HCT116 (cell line): ENCODE measurements around the gene SEMA6B.

Experiments used
- EGR1 ChIP-seq: IDR thresholded peaks from 2 replicates; pipeline ENCODE4 v1.6.1; 2012; ENCODE audit warnings: low read depth
- EZH2 ChIP-seq: fragments of 200-600 bp; sonication (generic); IDR thresholded peaks from 2 replicates; pipeline ENCODE4 v1.6.1; 2017; ENCODE audit warnings: antibody characterized with exemption, mixed run types
- JUND ChIP-seq: IDR thresholded peaks from 2 replicates; pipeline ENCODE4 v1.6.1; 2012
- POLR2AphosphoS5 ChIP-seq: IDR thresholded peaks from 2 replicates; pipeline ENCODE4 v1.6.1; 2011; ENCODE audit warnings: mild to moderate bottlenecking, low read depth, low read length, moderate library complexity
- SIN3A ChIP-seq: IDR thresholded peaks from 2 replicates; pipeline ENCODE4 v1.6.1; 2012; ENCODE audit warnings: low read depth
- SP1 ChIP-seq: IDR thresholded peaks from 2 replicates; pipeline ENCODE4 v1.6.1; 2012; ENCODE audit warnings: low read depth
- YY1 ChIP-seq: IDR thresholded peaks from 2 replicates; pipeline ENCODE4 v1.6.1; 2011; ENCODE audit warnings: low read length, low read depth, moderate library complexity, mild to moderate bottlenecking; ENCODE audit not compliant: insufficient replicate concordance; ENCODE audit errors: extremely low read depth
- ZNF274 ChIP-seq: fragments of 200-500 bp; sonication (Bioruptor generic); IDR thresholded peaks from 2 replicates; pipeline ENCODE4 v1.6.1; 2014; ENCODE audit warnings: mild to moderate bottlenecking, low read depth, low read length, inconsistent platforms
- TF ChIP-seq, protein P1 (sequence below), 3 experiments: fragments of 200-600 bp in 1 of 3; sonication (generic) in 1 of 3; IDR thresholded peaks in 2 of 3; conservative IDR thresholded peaks in 1 of 3; 2 replicates each; pipeline ENCODE4 v1.5.1; 2012 to 2017; ENCODE audit warnings: low read depth in 2 of 3, low read length in 2 of 3, antibody characterized with exemption in 1 of 3, borderline replicate concordance in 1 of 3, control low read depth in 1 of 3, mild to moderate bottlenecking in 1 of 3, mixed read lengths in 1 of 3, mixed run types in 1 of 3, moderate library complexity in 1 of 3; ENCODE audit not compliant: insufficient read depth in 1 of 3
- TF ChIP-seq, protein P2 (sequence below): IDR thresholded peaks from 2 replicates; pipeline ENCODE4 v1.6.1; 2012

DNA sequence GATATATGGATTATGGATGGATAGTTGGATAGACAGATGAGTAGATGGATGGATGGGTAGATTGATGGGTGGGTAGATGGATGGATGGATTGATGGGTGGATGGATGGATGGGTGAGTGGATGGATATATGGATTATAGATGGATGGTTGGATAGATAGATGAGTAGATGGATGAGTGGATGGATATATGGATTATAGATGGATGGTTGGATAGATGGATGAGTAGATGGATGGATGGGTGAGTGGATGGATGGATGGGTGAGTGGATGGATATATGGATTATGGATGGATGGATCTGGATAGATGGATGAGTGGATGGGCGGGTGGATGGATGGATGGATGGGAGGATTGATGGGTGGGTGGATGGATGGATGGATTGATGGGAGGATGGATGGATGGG, 43.4 kb upstream of the SEMA6B start:
- no peak for TF ChIP-seq EZH2
- TF ChIP-seq, protein P1, sequence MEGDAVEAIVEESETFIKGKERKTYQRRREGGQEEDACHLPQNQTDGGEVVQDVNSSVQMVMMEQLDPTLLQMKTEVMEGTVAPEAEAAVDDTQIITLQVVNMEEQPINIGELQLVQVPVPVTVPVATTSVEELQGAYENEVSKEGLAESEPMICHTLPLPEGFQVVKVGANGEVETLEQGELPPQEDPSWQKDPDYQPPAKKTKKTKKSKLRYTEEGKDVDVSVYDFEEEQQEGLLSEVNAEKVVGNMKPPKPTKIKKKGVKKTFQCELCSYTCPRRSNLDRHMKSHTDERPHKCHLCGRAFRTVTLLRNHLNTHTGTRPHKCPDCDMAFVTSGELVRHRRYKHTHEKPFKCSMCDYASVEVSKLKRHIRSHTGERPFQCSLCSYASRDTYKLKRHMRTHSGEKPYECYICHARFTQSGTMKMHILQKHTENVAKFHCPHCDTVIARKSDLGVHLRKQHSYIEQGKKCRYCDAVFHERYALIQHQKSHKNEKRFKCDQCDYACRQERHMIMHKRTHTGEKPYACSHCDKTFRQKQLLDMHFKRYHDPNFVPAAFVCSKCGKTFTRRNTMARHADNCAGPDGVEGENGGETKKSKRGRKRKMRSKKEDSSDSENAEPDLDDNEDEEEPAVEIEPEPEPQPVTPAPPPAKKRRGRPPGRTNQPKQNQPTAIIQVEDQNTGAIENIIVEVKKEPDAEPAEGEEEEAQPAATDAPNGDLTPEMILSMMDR (IDR thresholded peaks at IDR 0.05 in 2 of 3, conservative IDR thresholded peaks at IDR 0.05 in 1 of 3; ENCODE audit: borderline replicate concordance in 1 of 3, insufficient read depth in 1 of 3, low read depth in 2 of 3, low read length in 2 of 3): no peak
- no peak for TF ChIP-seq YY1
- no peak for TF ChIP-seq SIN3A
- no peak for TF ChIP-seq SP1
- TF ChIP-seq POLR2AphosphoS5: no peak
- TF ChIP-seq EGR1: no peak
- no peak for TF ChIP-seq ZNF274
- TF ChIP-seq JUND: no peak
- TF ChIP-seq, protein P2, sequence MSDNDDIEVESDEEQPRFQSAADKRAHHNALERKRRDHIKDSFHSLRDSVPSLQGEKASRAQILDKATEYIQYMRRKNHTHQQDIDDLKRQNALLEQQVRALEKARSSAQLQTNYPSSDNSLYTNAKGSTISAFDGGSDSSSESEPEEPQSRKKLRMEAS: no peak
